C4-2B (cell line): ENCODE data around the gene CLDN5.

Experiments
- H3K27ac ChIP-seq: fragments of 450-650 bp; 2 replicates; pipeline ENCODE4 v1.5.1; 2017
- ZFX ChIP-seq: fragments of 450-650 bp; IDR thresholded peaks from 2 replicates; pipeline ENCODE4 v1.6.1; 2017
- TF ChIP-seq, protein P1 (sequence below): fragments of 450-650 bp; conservative IDR thresholded peaks from 2 replicates; pipeline ENCODE4 v1.5.1; 2017; ENCODE audit warnings: mild to moderate bottlenecking

The CLDN5 gene

DNA sequence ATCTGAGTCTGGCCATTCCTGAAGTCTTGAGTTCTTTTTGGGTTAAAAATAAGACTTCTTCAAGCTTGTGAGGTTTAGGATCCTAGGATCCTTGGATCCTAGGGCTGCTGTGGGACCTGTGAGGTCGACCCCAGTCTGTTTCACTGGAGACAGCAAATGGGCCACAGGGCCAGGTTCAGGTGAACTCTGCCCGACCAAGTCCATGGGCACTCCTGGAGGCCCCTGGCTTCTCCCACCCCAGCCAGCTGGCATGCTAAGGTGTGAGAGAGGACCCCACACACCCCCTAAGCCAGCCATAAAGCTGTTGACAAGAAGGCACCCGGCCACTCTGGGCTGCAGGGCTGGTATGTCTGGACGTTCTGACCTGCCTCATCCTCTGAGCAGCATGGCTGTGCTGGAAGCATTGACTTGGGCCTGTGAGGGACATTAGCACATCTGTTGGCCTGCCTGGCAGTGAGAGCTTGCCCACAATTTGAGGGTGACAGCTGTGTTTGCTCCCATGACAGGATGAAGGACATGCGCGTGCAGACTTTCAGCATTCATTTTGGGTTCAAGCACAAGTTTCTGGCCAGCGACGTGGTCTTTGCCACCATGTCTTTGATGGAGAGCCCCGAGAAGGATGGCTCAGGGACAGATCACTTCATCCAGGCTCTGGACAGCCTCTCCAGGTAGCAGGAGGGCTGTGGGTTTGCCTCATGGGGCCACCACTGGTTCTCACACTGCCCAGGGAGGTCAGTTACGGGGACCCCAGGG is 16.0 kb downstream of the CLDN5 start:
- no peak for TF ChIP-seq ZFX
- TF ChIP-seq, protein P1, sequence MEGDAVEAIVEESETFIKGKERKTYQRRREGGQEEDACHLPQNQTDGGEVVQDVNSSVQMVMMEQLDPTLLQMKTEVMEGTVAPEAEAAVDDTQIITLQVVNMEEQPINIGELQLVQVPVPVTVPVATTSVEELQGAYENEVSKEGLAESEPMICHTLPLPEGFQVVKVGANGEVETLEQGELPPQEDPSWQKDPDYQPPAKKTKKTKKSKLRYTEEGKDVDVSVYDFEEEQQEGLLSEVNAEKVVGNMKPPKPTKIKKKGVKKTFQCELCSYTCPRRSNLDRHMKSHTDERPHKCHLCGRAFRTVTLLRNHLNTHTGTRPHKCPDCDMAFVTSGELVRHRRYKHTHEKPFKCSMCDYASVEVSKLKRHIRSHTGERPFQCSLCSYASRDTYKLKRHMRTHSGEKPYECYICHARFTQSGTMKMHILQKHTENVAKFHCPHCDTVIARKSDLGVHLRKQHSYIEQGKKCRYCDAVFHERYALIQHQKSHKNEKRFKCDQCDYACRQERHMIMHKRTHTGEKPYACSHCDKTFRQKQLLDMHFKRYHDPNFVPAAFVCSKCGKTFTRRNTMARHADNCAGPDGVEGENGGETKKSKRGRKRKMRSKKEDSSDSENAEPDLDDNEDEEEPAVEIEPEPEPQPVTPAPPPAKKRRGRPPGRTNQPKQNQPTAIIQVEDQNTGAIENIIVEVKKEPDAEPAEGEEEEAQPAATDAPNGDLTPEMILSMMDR: no peak
- no peak overlapping the region for H3K27ac ChIP-seq

DNA sequence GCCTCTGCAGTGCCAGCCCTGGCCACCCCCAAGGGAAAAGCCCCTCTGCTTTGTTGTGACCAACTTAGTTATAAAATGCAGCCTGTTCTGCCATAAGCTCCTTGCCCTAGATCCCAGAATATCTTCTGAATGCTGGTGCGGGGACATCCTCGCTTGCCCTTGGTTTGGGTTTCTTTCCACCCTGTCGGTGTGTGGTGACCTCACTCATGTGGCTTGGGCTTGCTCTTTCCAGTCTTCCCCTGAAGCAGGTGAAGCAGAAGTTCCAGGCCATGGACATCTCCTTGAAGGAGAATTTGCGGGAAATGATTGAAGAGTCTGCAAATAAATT is 16.7 kb downstream of the CLDN5 start:
- no peak for TF ChIP-seq ZFX
- TF ChIP-seq, protein P1: no peak
- no peak overlapping the region for H3K27ac ChIP-seq

DNA sequence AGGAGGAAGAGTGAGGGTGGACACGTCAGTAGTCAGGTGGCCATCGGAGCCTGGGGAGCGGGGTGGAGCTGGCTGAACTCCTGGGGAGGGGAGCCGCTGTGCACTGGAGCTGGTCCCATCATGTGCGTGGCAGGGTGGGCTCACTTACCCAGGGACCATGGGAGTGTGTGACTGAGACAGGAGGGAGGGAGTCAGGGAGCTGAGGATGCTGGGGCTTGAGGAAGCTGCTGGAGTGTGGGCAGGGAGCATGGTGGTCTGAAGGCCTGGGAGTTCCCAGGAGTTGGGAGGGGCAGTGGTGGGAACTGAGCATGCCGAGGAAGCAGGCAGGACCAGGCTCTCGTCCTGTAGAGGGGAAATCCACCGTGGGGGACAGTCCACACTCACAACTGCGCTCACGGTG is 18.0 kb downstream of the CLDN5 start:
- TF ChIP-seq, protein P1: no peak
- TF ChIP-seq ZFX: no peak
- H3K27ac ChIP-seq: no peak overlapping the region

DNA sequence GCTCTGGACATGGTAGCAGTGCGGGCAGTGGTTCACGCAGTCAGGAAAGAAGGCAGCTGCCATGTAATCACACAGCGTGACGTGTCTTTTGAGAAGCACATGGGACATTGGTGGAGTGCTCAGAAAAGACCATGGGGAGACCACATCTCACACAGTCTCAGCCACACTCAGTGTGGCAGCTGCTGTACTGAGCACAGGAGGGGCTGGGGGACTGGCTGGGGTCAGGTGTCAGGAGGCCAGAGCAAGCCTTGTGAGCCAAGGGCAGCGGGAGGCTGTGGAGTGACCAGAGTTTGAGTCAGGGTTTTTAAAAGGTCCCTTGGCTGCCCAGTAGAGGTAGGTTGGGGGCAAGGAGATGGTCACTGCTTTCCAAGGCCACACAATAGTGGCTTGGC is 18.5 kb downstream of the CLDN5 start:
- H3K27ac ChIP-seq: no peak overlapping the region
- no peak for TF ChIP-seq ZFX
- TF ChIP-seq, protein P1: no peak

DNA sequence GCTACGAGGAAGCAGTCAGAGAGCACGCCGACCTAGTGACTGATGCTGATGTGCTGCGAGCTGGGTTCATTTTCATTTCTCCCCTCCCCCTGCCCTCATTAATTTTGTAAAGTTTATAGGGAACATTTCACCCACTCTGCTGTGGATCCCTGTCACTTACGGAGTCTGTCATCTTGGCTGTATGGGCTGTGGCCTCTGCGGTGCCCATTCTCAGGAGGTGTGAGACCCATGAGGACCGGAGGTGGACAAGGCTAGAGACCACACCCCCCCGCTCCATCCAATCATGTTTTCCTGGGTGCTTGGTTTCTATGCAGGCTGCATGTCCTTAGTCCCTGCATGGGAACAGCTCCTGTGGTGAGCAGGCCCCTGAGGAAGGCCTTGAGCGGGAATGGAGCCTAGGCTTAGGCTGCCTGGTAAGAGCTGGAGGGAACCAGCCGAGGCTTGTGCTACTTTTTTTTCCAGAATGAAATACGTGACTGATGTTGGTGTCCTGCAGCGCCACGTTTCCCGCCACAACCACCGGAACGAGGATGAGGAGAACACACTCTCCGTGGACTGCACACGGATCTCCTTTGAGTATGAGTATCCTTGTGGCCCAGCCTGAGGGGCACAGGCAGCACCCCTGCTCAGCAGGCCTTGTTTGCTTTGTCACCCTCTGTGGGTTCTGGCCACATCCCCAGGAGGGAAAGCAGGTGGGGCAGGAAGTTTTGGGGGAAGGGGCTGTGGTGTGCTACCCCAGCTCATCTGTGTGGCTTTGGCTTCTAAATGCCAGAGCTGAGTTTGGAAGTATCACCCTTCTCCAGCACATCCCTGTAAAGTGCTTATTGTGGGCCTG is 19.1 kb downstream of the CLDN5 start:
- TF ChIP-seq ZFX: no peak
- TF ChIP-seq, protein P1: no peak

DNA sequence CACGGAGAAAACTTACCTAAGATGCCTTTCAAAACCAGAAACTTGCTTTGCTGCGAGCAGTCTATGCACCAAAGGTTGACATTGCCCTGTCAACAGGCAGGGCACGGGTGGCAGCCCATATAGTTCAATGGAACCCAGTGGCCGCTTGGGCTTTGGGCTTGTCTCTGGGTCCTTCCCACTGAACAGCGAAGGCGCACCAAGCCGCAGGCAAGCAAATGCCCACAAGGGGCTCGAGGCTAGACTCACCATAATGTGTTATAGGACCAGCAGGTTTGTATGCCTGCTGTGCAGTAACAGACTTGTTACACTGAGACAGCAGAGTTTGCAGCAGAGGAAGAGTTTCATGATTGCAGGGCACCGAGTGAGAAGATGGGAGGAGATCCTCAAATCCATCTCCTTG is 20.3 kb downstream of the CLDN5 start:
- no peak overlapping the region for H3K27ac ChIP-seq
- TF ChIP-seq, protein P1: no peak; the same call in 1 of the 2 replicates
- TF ChIP-seq ZFX: no peak

More for the DNA sequence above, 19.1 kb downstream of the CLDN5 start:
- no peak overlapping the region for H3K27ac ChIP-seq

DNA sequence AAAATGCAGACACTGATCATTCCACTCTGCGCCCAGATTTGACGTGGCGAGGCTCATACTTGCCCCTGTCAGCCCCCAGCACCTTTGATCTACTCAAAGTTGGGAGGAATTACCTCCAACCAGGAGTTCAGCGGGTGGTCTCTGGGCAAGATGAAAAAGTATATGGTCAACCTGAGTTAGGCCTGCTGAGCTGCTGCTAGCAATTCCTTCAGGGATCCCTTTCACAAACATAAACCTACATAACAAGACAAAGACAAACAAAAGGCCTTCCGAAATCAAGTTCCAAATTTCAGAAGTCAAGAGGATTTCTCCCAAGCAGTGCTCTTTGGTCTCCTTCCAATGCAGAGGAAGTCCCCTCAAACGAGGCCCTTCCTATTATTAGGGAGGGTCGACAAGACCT is 20.8 kb downstream of the CLDN5 start:
- TF ChIP-seq, protein P1: no peak
- TF ChIP-seq ZFX: no peak
- no peak overlapping the region for H3K27ac ChIP-seq
